Ammon's horn (tissue), 1 donor: ENCODE measurements around the gene NTF3.
A peak's percentile ranks its signal among the peaks of the same experiment; 100 is the strongest.

ENCODE experiments used
- DNase-seq: peaks from one replicate; pipeline ENCODE4 v3.0.0-alpha.2; 2016; ENCODE audit warnings: low spot score

Gene NTF3

DNA sequence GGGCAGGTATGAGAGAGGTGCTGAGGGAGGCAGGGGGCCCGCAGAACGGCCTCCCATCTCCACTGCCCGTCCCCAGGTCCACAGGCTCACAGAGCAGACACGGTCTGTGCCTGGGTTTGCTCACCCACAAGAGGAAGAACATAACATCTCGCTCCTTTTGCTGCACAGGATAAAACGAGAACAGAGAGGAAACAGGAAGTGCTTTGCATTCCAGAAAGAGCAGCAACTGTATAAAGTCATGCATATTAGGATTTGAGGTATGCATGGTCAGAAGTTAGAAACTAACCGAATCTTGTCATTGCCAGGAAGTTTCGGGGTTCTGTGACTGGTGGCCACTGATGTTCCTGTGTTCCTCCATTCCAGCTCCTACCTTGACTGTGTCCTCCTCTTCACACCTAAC lies 25.0 kb downstream of the NTF3 start:
- peak; percentile 23 for DNase-seq

DNA sequence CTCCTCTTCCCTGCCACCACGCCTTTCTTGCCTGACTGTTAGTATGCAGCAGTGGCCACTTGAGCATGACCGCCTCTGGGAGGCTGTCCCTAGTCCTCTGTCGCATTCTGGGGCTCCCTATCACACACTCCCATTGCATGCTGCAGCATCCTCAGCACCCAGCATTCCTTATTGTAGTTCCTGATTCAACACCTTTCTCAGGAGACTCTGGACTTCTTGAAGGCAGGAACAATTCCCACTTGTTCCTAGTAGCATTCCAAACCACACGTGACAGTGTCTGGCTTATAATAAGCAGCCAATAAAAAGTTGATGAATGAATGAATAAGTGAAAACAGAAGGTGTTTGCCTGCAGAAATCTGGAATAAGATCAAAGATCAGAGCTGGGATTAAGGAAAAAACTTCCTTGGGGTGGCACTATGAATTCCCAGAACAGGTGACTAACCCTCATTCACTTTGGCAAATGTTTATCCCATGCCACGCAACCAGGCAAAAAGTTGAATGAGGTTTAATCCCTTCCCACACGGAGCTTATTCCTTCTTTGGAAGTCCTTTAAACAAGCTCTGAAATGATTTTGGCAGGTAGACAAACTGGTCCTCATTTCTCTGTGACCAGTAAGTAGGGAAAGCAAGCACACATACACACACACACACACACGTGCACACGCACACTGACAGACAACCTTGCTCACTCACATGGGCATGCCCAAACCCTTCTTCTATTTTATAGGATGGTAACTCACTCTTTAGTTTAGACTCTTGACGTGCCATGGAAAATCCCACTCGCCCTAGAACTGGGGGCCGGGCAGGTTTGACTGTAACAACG lies 26.5 kb downstream of the NTF3 start:
- no peak for DNase-seq

DNA sequence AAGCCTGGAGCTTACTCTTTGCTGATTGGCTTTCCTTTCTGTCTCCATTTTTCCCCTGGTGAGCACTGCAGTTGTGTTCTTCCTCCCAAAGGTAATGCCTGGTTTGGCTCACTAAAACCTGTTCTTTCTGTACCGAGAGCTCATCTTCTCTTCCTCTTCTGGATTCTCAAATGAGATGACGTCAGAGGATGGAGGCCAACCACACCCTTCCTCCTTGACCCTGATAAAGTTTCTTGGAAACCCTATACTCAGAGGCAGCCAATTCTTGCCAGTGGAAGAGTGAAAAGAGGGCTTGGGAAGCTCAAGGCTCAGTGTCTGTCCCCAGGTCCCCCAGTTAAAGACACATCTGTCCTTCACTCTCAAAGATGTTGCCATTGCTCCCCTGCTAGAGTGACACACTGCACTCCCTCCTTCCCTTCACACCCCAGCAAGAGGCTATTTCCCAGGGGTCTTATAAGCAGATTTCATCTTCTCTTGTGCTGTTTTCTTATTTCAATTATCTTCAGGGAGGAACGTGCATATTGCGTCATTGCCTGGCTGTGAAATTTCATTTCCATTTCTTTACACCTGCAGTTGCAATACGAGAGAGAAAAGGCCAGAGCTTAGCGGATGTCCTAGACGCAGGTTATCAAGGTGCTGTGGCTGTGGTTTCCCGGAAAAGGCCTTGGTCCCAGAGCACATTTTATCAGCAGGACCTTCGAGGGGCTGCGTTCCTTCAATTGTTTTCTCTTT lies 27.3 kb downstream of the NTF3 start:
- no peak for DNase-seq

DNA sequence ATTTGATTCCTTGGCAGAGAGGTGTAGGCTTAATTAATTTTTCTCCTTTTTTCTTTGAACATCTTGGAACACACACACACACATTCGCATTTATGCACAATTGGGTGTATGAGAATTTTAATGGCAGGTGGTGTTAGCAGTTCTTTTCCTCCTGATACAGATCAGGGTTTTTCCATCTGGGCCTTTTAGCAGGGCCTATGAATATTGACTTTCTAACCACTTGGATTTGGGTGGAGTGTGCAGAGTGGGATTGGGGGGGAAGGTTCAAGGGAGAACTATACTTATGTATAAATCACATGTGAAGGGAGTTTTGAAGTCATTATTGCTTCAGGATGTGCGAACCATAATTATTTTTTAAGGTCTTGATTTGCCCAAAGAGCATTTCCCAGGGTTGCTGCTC lies 28.9 kb downstream of the NTF3 start:
- no peak for DNase-seq

DNA sequence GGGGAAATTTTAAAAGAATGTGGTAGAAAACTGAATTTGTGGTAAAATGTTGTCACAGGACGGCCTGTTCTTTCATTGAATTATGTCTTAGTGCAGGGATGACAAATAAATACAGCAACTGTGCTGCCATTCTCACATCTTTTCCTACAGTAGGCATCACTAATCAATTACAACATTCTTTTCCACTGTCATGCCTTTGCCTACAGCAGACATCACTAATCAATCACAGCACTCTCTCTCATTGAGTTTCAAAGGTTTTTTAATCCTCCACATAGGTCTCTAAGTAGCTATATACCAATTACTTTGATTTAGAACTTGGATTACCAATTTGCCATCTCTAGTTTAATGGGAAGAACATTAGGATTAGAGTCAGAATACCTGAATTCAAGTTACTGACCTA lies 30.1 kb downstream of the NTF3 start:
- no peak for DNase-seq

DNA sequence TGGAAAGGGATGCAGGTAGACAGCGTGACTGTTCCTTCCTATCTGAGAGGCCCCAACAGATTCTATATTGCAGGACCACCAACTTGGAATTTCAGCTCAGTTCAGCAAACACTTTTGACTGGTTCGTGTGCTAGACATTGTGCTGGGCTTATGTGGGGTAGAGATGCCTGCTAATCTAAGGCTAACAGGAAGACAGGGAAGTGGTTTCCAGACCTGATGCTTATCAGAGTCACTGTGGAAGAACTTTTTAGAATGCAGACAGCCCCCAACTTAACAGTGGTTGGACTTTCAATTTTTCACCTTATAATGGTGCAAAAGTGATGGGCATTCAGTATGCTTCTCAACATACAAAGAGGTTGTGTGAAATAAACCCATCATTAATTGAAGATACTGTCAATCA lies 32.2 kb downstream of the NTF3 start:
- DNase-seq: no peak

DNA sequence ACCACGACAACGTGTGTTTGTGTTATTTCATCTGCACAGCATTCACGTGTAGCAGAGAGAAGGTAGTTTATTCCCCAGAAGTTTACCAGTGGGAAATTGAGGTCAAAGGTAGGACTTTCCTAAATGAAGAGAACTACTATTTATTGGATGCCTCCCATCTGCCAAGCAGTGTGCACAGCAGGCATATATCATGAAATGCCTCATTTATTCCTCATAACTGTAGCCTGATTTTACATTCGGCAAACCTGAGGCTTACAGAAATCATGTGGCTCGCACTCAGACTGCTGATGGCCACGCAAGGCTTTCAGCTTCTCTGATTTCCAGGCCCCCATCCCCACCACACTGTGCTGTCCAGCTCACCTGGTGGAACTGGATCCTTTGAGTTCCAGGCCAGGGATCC lies 33.5 kb downstream of the NTF3 start:
- DNase-seq: no peak

DNA sequence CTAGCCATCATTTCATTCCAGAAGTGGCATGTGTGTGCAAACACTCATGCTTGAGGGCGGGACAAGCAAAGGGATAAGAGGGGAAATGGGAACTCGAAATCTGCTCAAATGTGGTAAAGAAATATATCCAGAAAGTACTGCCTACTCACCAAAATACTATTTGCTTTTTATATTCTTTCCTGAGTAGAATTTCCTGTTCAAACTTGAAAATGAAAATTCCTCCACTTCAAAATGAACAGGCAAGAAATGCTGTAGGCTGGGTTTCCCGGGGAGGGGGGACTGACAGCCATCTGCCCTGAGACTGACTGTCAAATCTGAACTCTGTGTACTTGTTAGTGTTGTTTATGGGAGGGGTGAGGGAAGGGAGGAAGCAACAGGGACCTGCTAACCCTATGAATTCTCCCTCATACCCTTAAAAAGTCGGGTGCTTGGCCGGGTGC lies 34.6 kb downstream of the NTF3 start:
- no peak for DNase-seq

DNA sequence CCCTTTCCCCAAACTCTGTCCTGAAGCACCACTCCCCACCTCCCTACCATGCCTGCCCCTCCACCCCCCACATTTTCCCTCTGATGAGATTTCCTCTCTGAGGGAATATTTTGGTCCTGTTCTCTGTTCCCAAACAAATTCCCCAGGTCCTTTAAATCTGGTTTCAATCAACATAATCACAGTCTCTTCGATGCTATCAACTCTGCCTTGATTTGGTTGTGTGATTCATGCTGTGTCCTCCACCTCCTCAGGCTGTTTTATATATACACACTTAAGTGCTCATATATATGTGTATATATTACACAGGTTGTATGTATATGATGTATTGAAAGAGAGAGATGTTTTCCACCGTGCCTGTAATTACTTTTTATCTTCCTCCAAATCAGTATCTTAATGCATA lies 36.0 kb downstream of the NTF3 start:
- DNase-seq: no peak

DNA sequence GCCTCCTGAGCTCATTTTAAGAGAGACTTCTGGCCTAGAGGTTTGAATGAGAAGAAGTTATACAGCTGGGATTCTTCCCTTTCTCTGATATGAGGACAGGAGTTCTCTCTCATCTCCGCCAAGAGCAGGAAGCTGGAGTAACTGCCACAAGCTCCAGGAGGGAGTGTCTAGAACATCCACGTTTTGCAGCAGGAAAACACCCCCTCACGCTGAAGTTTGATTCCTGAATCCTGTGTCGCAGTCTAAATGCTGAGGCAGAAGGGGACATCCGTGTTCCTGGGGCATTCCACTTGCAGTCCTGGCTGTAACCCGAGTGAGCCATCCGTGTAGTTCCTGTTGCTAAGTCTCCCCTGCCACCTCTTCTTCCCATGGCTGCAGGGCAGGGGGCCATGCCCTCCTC lies 38.3 kb downstream of the NTF3 start:
- no peak for DNase-seq

DNA sequence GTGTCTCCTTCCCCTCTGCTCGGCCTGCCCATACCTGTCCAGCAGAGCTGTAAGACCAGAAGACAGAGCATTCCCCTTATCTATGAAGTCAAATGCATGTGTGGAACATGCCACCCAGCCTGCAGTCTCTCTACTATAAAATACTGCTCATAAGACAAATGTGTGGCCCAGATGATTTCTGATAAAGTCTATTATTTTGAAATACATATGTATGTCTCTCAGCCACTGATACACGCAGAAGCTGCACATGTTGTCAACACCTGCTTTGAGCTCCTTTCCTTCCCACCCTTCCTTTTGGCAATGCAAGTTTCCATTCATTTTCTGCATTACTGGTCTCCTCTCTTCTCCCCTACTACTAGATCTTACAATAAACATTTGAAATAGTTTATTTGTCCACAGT lies 38.8 kb downstream of the NTF3 start:
- no peak for DNase-seq

DNA sequence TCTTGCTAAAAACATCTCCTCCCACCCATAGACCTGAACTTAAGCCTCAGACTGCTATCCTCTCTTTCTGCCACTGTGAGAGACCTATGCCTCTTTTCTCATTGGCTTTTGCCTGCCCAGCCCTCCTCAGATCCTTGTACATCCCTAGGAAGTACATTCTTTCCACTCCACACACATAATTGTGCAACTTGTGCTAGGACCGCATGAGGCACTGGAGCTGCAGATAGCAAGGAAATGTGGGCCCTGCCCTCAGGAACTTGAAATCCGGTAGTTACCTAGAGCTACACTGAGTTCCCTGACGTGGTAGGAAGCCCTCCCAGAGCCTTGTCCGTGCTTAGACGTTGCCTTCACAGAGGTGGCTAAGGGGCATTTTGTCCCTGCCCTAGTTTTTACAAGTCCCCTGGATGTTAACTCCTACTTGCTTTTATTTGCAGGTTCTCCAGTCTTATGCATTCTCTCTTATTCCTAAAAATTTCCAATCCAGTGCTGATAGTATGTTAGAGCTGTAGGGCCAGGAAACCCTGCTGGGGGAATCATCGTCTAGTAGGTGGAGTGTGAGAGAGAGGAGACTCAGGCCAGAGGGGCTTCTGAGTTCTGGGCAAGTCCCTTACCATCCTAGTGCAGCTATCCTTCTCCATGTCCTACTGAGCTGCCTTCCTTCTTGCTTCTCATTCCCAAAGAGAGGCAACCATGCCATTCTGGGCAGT lies 41.3 kb downstream of the NTF3 start:
- no peak for DNase-seq

DNA sequence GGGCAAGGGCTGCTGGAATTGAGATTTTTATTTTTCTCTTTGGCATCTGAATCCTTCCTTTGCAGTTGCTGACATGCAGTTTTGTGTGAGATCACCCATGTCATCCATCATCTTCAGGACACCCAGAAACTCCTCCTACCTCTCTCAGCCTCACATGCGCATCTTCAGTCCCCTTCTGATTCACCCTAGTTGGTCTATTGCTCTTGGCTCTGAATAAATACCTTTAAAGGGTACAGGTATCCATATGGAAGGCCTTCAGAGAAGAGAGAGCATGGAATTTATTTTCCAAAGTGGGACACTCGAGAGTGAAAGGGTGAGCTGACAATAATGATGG lies 41.8 kb downstream of the NTF3 start:
- DNase-seq: no peak

DNA sequence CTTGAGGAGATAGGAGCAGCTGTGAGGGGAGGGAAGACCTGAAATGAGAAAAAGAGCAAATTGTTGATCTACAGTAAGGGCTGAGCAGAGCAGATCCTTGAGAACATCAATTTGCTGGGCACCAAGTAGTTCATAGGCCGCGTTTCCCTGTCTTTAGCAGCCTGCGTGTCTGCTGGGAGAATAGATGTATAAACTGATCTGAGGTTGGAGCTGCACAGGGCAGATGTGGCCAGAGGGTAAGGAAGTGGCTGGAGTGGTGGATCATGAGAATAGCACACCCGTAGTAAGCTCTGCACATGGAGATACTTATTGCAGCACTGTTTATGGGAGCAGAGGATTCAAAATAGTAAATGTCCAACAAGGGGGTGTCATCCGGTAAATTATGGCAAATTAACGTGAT lies 44.4 kb downstream of the NTF3 start:
- DNase-seq: no peak

DNA sequence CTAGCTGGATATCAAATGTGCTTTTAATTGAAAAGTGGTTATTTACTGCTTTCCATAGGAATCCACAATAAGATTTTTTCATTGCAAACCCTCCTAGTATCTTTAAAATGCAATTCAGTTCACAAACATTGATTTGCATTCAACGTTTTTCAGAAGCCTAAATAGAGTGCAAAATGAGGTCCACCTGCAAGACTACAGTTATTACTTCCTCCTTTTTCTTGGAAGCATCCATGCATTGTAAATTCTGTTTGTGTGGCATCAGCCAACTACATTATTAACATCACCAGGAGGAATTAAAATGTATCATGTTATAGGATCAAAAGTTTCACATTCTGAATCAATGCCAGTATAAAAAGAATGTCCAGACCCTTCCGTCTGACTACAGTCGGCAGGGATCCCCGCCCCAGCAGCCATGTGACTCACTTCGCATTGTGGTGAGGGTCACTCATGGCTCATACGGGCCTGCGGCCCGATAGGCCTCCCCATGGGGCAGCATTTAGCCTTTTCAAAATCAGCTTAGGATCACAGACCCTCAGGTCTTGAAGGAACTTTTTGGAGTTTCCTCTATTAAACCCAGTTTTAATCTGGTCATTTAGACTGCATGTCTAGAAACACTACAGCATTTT lies 46.3 kb downstream of the NTF3 start:
- no peak for DNase-seq

DNA sequence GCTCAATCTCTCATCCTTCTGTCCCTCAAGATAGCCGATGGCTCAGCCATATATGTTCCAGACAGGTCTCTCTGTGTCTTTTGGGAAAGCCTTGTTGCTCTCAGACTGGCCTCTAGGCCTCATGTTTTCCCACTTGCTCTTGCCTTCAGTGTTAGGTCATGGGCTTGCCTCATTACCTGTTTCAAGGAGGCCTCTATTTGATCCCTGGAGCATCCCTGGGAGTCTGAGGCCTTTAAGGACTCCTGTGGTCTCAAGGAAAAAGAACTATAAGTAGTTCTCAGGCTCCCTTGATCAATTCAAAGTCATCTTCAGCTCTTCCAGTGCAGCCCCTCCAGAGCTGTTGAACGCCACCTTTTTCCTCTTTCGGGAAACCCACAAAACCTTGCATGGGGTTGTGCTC lies 47.9 kb downstream of the NTF3 start:
- DNase-seq: no peak

DNA sequence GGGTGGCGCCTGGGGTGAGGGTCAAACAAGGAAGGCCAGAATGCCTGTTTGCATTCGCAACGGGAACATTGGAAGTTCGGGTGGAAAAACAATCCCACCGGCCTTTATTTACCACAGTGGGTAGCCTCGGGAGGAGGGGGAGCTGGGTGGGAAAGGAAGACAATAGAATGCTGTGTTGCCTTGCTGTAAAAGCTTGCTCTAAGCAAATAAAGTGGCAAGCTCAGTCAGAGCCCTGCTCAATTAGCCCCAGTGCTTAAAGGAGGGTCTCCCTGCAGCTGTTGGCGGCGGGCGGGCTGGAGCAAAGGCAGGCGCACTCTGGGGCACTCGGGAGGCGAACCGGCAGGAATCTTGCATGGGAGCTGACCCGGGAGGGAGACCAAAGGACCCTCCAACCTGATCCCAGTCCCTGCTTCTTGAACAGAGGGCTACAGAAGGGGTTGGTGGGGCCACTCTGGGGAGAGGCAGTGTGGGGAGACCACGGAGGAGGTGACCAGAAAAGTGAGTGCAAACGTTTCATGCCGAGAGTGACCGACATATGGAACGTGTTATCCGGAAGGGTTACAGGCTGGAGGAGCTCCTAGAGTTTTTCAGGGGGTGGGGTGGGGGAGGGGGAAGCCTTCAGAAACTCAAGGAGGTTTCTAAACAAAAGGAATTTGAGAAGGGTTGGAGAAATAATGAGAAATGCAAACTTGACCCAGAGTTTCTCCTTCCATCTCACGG lies 48.5 kb downstream of the NTF3 start:
- no peak for DNase-seq

DNA sequence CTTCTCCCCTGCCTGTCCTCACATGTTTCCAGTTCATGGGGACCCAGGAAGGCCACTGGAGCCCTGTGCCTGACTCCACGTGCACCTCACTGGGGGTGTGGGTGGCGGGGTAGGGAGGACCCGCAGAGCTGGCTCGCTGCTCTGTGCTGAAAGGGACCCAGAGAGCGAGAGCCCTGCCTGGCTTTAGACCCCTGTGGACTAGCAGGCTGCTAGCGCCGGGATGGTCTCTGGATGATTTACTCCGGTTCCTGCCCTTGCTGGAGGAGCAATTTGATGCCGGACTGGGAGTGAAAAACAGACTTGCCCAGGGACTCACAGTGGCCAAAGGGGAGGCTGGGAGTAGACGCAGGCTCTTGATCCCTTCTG lies 49.0 kb downstream of the NTF3 start:
- no peak for DNase-seq

DNA sequence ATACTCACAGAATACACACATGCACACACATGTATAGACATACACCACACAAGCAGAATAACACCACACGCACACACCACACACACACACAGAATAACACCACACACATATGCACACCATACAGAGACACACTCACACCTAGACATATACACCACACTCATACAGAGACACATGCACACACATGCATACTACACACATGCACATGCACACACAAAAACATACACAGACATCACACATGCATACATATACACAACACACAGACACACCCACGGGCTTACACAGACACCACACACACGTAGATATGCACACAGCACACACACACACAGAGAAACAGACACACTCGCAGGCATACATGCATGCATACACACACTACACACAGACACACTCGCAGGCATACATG lies 49.7 kb downstream of the NTF3 start:
- DNase-seq: no peak

DNA sequence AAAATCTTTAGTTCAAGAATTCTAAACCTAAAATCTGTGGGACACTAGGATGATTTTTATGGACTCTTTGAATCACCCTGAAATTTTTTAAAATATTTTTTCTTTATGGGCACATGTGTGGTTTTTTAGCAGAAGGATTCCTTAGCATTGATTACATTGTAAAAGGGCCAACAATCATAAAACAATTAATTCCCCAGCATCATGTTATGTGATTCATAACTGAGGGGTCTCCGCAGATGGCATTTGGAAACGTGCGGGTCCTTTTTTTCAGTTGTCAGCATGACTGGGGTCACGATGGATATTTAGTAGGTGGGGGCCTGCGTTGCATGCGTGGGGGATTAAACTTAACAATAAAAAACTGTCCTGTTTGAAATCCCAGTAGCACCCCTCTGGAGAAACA lies 52.5 kb downstream of the NTF3 start:
- DNase-seq: no peak

DNA sequence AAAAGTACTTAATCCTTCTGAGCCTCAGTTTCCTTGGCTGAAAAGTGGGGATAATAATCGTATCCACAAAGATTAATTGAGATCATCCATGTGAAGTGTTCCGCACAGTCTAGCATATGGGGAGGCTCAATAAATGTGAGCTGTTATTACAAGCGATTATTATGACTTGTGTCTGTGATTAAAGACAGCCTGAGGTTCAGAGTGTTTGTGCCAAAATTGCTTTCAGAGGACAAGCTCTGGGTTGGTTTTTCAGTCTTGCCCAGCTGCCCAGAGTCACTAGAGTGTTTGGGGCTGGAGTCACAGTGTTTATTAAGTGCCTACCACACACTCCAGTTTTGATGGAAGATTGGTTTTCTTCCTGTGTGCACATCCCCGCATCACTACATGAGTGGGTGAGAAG lies 53.5 kb downstream of the NTF3 start:
- no peak for DNase-seq

DNA sequence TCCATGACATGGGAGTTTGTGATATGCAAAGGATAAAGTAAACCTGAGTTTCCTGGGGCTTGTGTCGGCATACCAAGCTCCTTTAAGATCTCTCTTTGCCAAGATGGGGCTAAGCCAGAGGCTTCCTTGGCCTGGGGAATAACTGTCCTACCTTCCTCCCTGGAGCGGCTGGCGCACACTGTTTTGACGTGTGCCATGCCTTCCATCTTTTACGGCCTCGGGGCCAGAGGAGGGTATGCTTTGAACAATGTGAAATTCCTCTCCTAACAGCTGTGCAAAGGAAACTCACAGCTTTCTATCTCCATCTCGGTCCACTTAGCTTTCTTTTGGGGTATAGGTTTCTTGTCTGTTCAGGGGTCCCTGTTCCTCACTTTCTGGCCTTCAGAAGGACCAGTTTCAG lies 55.2 kb downstream of the NTF3 start:
- DNase-seq: no peak
